ENCODE data around the gene KCNJ18.
"Not testable (repeated sequence)": the region's sequence is repeated elsewhere in the genome, so short reads cannot be mapped to it uniquely, and the experiment has no call there.

DNA sequence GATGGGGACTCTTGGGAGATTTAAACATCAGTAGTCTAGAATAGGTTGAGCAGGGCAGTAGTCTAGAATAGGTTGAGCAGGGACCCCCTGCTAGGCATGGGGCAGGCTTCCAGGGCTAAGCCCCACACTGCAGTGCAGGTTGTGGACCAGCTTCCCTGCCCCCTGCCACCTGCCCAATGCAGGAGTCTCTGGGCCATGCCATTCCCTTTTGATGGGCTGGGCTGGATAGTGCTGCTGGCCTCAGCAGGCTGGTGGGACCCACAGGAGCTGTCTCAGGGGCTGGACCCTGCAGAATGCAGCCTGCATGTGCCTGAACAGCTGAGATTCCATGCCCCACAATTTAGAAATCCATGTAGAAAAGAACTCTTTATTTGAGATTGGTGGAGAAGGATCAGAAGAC lies 26.6 kb downstream of the KCNJ18 start:
- TF ChIP-seq POLR2A, TAF1, POLR2AphosphoS5, SPI1, POU2F2 (IDR thresholded peaks at IDR 0.05; ENCODE audit: low read depth, low read length): not testable (repeated sequence)
